CD14-positive monocyte (primary cell): Measurements from ENCODE around the gene OAS1. TPM values are rescaled to one million over a fixed set of nuclear protein-coding genes. Genes with fewer than 3 reads are reported as not detected.

Experiments used
- DNase-seq, 3 donors: peaks; one replicate each; pipeline ENCODE4 v3.0.0-alpha.2; 2011 to 2022
- H2AFZ ChIP-seq: 2 replicates; pipeline ENCODE4 v1.6.0; 2012; ENCODE audit warnings: mild to moderate bottlenecking, low read depth, low read length, inconsistent platforms; ENCODE audit not compliant: insufficient read depth, poor library complexity, severe bottlenecking
- H3K27ac ChIP-seq, 2 donors: 1 replicate in 1 of 2; 2 replicates in 1 of 2; pipeline ENCODE4 v1.5.1; 2012 to 2013; ENCODE audit warnings: low read length in 2 of 2, control low read depth in 1 of 2, inconsistent platforms in 1 of 2, low read depth in 1 of 2, mild to moderate bottlenecking in 1 of 2
- H3K27me3 ChIP-seq, 2 donors: one replicate each; pipeline versions ENCODE4 v1.6.0 to v1.6.1; 2011 to 2013; ENCODE audit warnings: low read length in 2 of 2; ENCODE audit not compliant: control insufficient read depth in 2 of 2, insufficient read depth in 2 of 2
- H3K36me3 ChIP-seq, 2 donors: replicated peaks in 1 of 2; 1 replicate in 1 of 2; 2 replicates in 1 of 2; pipeline versions ENCODE4 v1.5.1 to v1.6.1; 2012 to 2013; ENCODE audit warnings: low read length in 2 of 2, control low read depth in 1 of 2, inconsistent platforms in 1 of 2, mild to moderate bottlenecking in 1 of 2; ENCODE audit not compliant: insufficient read depth in 2 of 2, control insufficient read depth in 1 of 2
- H3K4me1 ChIP-seq, 2 donors: 1 replicate in 1 of 2; 2 replicates in 1 of 2; pipeline versions ENCODE4 v1.5.1 to v1.6.1; 2012 to 2013; ENCODE audit warnings: low read length in 2 of 2, control low read depth in 1 of 2, inconsistent platforms in 1 of 2, mild to moderate bottlenecking in 1 of 2, moderate library complexity in 1 of 2; ENCODE audit not compliant: insufficient read depth in 2 of 2, control insufficient read depth in 1 of 2
- H3K4me2 ChIP-seq: replicated peaks from 2 replicates; pipeline ENCODE3; 2012; ENCODE audit warnings: low read length, moderate library complexity, mild to moderate bottlenecking; ENCODE audit not compliant: poor library complexity, severe bottlenecking; ENCODE audit errors: extremely low read depth
- H3K4me3 ChIP-seq, 3 experiments: fragments of 200-600 bp in 1 of 3; sonication (generic) in 1 of 3; replicated peaks in 1 of 3; 1 replicate in 2 of 3; 2 replicates in 1 of 3; pipeline ENCODE4 v1.5.1; 2011 to 2013; ENCODE audit warnings: low read length in 3 of 3, mild to moderate bottlenecking in 3 of 3, control low read depth in 2 of 3, low read depth in 2 of 3, inconsistent platforms in 1 of 3, moderate library complexity in 1 of 3
- H3K79me2 ChIP-seq: 2 replicates; pipeline ENCODE4 v1.6.0; 2012; ENCODE audit warnings: mild to moderate bottlenecking, control low read depth, inconsistent platforms, low read length, moderate library complexity; ENCODE audit not compliant: insufficient read depth
- H3K9ac ChIP-seq: 2 replicates; pipeline ENCODE4 v1.6.0; 2017; ENCODE audit warnings: low read length, mild to moderate bottlenecking; ENCODE audit not compliant: insufficient read depth, poor library complexity, severe bottlenecking
- H3K9me3 ChIP-seq, 2 donors: replicated peaks in 1 of 2; 1 replicate in 1 of 2; 2 replicates in 1 of 2; pipeline versions ENCODE4 v1.5.1 to v1.6.1; 2012 to 2013; ENCODE audit warnings: low read length in 2 of 2, control low read depth in 1 of 2; ENCODE audit not compliant: control insufficient read depth in 1 of 2, insufficient read depth in 1 of 2
- H4K20me1 ChIP-seq: 2 replicates; pipeline ENCODE4 v1.6.0; 2012; ENCODE audit warnings: mild to moderate bottlenecking, low read length, control low read depth, moderate library complexity; ENCODE audit not compliant: insufficient read depth
- H3K27ac Mint-ChIP-seq, 7 donors: one replicate each; pipeline ENCODE4 v1.8.0; 2020; ENCODE audit warnings: mild to moderate bottlenecking in 7 of 7, mixed read lengths in 7 of 7, moderate library complexity in 6 of 7, inconsistent platforms in 2 of 7
- H3K27me3 Mint-ChIP-seq, 3 donors: one replicate each; pipeline ENCODE4 v1.8.0; 2021 to 2022; ENCODE audit warnings: low read depth in 3 of 3, mild to moderate bottlenecking in 3 of 3, mixed read lengths in 3 of 3, moderate library complexity in 3 of 3, inconsistent platforms in 1 of 3
- H3K36me3 Mint-ChIP-seq, 2 donors: one replicate each; pipeline ENCODE4 v1.8.0; 2020; ENCODE audit warnings: mixed read lengths in 2 of 2, inconsistent platforms in 1 of 2, mild to moderate bottlenecking in 1 of 2
- H3K4me1 Mint-ChIP-seq: one replicate; pipeline ENCODE4 v1.8.0; 2020; ENCODE audit warnings: mild to moderate bottlenecking, mixed read lengths
- H3K4me3 Mint-ChIP-seq, 2 donors: one replicate each; pipeline ENCODE4 v1.8.0; 2020; ENCODE audit warnings: mild to moderate bottlenecking in 2 of 2, mixed read lengths in 2 of 2, moderate library complexity in 1 of 2
- H3K9me3 Mint-ChIP-seq, 7 donors: one replicate each; pipeline ENCODE4 v1.8.0; 2020 to 2022; ENCODE audit warnings: mixed read lengths in 7 of 7, mild to moderate bottlenecking in 6 of 7, moderate library complexity in 6 of 7, inconsistent platforms in 2 of 7
- CTCF ChIP-seq: fragments of 200-600 bp; IDR thresholded peaks from one replicate; pipeline ENCODE4 v1.8.0; 2022; ENCODE audit warnings: antibody characterized with exemption, mild to moderate bottlenecking
- WGBS: methylation state at CpG from one replicate; pipeline ENCODE4 v1.1.5; 2013; ENCODE audit warnings: missing lambda C conversion rate; ENCODE audit not compliant: insufficient coverage; 5-methylcytosine and 5-hydroxymethylcytosine counted together
- intact Hi-C, 2 donors: fragments of 100-400 bp; cut with micrococcal nuclease; formaldehyde crosslinking; loops; one replicate each; pipeline versions ENCODE4 v1.15.0 to v1.15.1; 2023
- polyA plus RNA-seq, 3 donors: library from polyadenylated mRNA; depleted of rRNA in 1 of 3; unstranded in 2 of 3; stranded (reverse) in 1 of 3; fragments of 300-500 nt in 2 of 3; fragments of >200 nt in 1 of 3; fragmentation: Illumina TruSeq in 2 of 3; gene quantifications; 1 replicate in 2 of 3; 2 replicates in 1 of 3; pipeline ENCODE4 v1.2.3, GENCODE V29; 2012 to 2021

The OAS1 gene
- polyA plus RNA-seq, 3 donors: 111 to 237 (median 237) TPM

DNA sequence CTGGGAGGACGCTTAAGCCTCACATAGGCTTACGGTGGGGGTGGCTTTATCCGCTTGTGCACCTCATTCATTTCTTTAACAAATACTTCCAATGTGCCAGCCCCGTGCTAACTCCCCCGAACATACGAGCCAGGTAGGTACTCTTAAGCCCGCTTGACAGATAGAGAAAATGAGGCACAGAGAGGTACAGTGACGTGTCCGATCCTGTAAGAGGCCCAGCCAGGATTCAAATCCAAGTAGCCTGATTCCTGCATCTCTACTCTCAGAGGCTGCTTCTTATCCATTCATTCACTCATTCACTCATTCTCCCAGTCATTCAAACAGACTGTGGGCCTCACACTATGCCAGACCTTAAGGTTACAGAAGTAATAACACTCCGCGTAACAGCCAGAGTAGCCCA lies 32.0 kb downstream of the OAS1 start:
- 9% methylated on average over 8 of the region's 11 CpGs for WGBS

GRCh38 chr12:112939761-112940381 lies 33.1 kb downstream of the OAS1 start:
- Mint-ChIP-seq H3K27ac (peak overlapping the region in 5 of 7 donors; percentile 35 to 87 (median 63)), H3K4me3 (peak overlapping the region; percentile 90), H3K36me3 (peaks cover 22 to 32% of the 10 kb centered on the region in 2 donors), H3K4me1 (peaks cover 25% of the 10 kb centered on the region), H3K27me3 (peaks cover 0 to 1% (median 0%) of the 10 kb centered on the region in 3 donors), H3K9me3 (peaks cover 0 to 3% (median 0%) of the 10 kb centered on the region in 7 donors)
- H3K9ac ChIP-seq: no peak overlapping the region
- TF ChIP-seq CTCF: no peak
- no peak overlapping the region for H2AFZ ChIP-seq
- H3K4me2 ChIP-seq: peak overlapping the region; percentile 94
- H3K4me3 ChIP-seq: peak overlapping the region; percentile 63 to 93 (median 86)
- peaks cover 28 to 34% of the 10 kb centered on the region in 2 donors for H3K36me3 ChIP-seq
- peaks cover 37% of the 10 kb centered on the region for H4K20me1 ChIP-seq
- peaks cover 4% of the 10 kb centered on the region for H3K79me2 ChIP-seq
- peaks cover 22 to 24% of the 10 kb centered on the region in 2 donors for H3K4me1 ChIP-seq
- peak; percentile 25 to 48 (median 45) for DNase-seq
- H3K27me3 ChIP-seq: no peaks in the 10 kb centered on the region
- no peaks in the 10 kb centered on the region for H3K9me3 ChIP-seq
- intact Hi-C loops: no loop called here
- WGBS: 0% methylated on average over 5 of the region's 7 CpGs
- peak overlapping the region in 1 of 2 donors; percentile 4 for H3K27ac ChIP-seq

More for the DNA sequence above, 32.0 kb downstream of the OAS1 start:
- intact Hi-C loops: no loop called here
- Histone ChIP-seq H3K4me2 (peak overlapping the region; percentile 94), H3K27ac (peak overlapping the region; percentile 61 to 72), H3K9me3 (no peaks in the 10 kb centered on the region), H3K79me2 (peaks cover 4% of the 10 kb centered on the region), H3K9ac (peak overlapping the region; percentile 68), H3K36me3 (peaks cover 18 to 23% of the 10 kb centered on the region in 2 donors), H4K20me1 (peaks cover 27% of the 10 kb centered on the region), H3K4me1 (peaks cover 22 to 24% of the 10 kb centered on the region in 2 donors), H3K27me3 (no peaks in the 10 kb centered on the region), H2AFZ (peak overlapping the region; percentile 83), H3K4me3 (peak overlapping the region; percentile 63 to 93 (median 86))
- peaks cover 0 to 2% (median 0%) of the 10 kb centered on the region in 7 donors for H3K9me3 Mint-ChIP-seq
- peaks cover 25% of the 10 kb centered on the region for H3K4me1 Mint-ChIP-seq
- no peaks in the 10 kb centered on the region for H3K27me3 Mint-ChIP-seq
- no peak for TF ChIP-seq CTCF
- H3K4me3 Mint-ChIP-seq: peak overlapping the region; percentile 90 to 94
- no peak for DNase-seq
- H3K27ac Mint-ChIP-seq: peak overlapping the region; percentile 71 to 87 (median 83)
- H3K36me3 Mint-ChIP-seq: peaks cover 14 to 20% of the 10 kb centered on the region in 2 donors
